DMS79 (cell line): ENCODE results near the gene CAMKK1.

Experiments
- DNase-seq: peaks from one replicate; lab custom pipeline; 2025; lab: John Stamatoyannopoulos, UW

Gene CAMKK1

GRCh38 chr17:3896968-3897235, 4.0 kb upstream of the CAMKK1 start:
- DNase-seq: no peak

GRCh38 chr17:3896108-3896967, 3.5 kb upstream of the CAMKK1 start:
- DNase-seq: peak; percentile 17

GRCh38 chr17:3895354-3895753, 2.5 kb upstream of the CAMKK1 start:
- no peak for DNase-seq

- no peak for DNase-seq
Observed at GRCh38 chr17:3894911-3895343, 2.1 kb upstream of the CAMKK1 start.

GRCh38 chr17:3894188-3894587, 1.3 kb upstream of the CAMKK1 start:
- DNase-seq: no peak

GRCh38 chr17:3893720-3894116, 865 bp upstream of the CAMKK1 start:
- DNase-seq: no peak

- no peak for DNase-seq
Observed at GRCh38 chr17:3892095-3892998, 506 bp downstream of the CAMKK1 start.

- DNase-seq: no peak
Observed at GRCh38 chr17:3891626-3892094, 1.2 kb downstream of the CAMKK1 start.

- DNase-seq: no peak
Observed at GRCh38 chr17:3890878-3891219, 2.0 kb downstream of the CAMKK1 start.

- DNase-seq: peak; percentile 40
Observed at GRCh38 chr17:3890082-3890877, 2.6 kb downstream of the CAMKK1 start.

- no peak for DNase-seq
Observed at GRCh38 chr17:3889325-3890012, 3.4 kb downstream of the CAMKK1 start.

GRCh38 chr17:3888343-3889171, 4.3 kb downstream of the CAMKK1 start:
- DNase-seq: peak; percentile 75

GRCh38 chr17:3887804-3888203, 5.0 kb downstream of the CAMKK1 start:
- no peak for DNase-seq

- no peak for DNase-seq
Observed at GRCh38 chr17:3887394-3887793, 5.5 kb downstream of the CAMKK1 start.

GRCh38 chr17:3886776-3887175, 6.1 kb downstream of the CAMKK1 start:
- no peak for DNase-seq

- no peak for DNase-seq
Observed at GRCh38 chr17:3885970-3886369, 6.9 kb downstream of the CAMKK1 start.

- no peak for DNase-seq
Observed at GRCh38 chr17:3885271-3885670, 7.6 kb downstream of the CAMKK1 start.

- no peak for DNase-seq
Observed at GRCh38 chr17:3884188-3884587, 8.7 kb downstream of the CAMKK1 start.

- no peak for DNase-seq
Observed at GRCh38 chr17:3882276-3882675, 10.6 kb downstream of the CAMKK1 start.

GRCh38 chr17:3880983-3881382, 11.9 kb downstream of the CAMKK1 start:
- no peak for DNase-seq
